ENCODE results near the gene TSEN54. TPM values are rescaled to one million over a fixed set of nuclear protein-coding genes. Genes with fewer than 3 reads are reported as not detected.

The TSEN54 gene
- polyA plus RNA-seq, 1 experiment: 17.9 TPM

DNA sequence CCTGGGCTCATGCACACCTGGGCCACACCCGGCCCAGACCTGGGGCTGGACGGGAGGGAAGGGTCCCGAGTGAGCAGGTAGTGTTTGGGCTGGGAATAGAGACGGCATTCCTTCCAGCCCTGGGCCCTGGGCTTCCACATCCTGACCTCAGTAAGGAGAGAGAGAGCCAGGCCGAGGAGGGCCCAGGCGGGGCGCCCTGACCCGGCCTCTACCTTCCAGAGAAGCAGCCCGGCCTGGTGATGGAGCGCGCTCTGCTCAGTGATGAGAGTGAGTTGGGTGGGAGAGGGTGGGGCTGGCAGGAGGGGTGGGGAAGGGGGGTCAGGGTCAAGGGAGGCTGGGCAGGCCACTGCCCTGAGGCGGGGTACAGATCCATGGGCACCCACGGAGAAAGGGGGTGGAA is 57.7 kb downstream of the TSEN54 start:
- CTCF ChIA-PET: no interaction called here
- Histone ChIP-seq H3K36me3 (ENCODE audit: control insufficient read depth, insufficient read depth, low read length) (no peaks in the 10 kb centered on the region), H3K4me3 (ENCODE audit: low read depth, low read length) (no peak overlapping the region), H3K27me3 (ENCODE audit: control insufficient read depth, insufficient read depth, low read length) (peaks cover 1% of the 10 kb centered on the region; the same call in 1 of the 2 replicates)
- DNase-seq (ENCODE audit: low read depth): no peak
- POLR2A ChIA-PET: no interaction called here
- TF ChIP-seq, protein P1, sequence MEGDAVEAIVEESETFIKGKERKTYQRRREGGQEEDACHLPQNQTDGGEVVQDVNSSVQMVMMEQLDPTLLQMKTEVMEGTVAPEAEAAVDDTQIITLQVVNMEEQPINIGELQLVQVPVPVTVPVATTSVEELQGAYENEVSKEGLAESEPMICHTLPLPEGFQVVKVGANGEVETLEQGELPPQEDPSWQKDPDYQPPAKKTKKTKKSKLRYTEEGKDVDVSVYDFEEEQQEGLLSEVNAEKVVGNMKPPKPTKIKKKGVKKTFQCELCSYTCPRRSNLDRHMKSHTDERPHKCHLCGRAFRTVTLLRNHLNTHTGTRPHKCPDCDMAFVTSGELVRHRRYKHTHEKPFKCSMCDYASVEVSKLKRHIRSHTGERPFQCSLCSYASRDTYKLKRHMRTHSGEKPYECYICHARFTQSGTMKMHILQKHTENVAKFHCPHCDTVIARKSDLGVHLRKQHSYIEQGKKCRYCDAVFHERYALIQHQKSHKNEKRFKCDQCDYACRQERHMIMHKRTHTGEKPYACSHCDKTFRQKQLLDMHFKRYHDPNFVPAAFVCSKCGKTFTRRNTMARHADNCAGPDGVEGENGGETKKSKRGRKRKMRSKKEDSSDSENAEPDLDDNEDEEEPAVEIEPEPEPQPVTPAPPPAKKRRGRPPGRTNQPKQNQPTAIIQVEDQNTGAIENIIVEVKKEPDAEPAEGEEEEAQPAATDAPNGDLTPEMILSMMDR (IDR thresholded peaks at IDR 0.05; ENCODE audit: insufficient read depth, low read depth, low read length): no peak

Other genes with a start within 250 kb of the TSEN54 start
- gene MIF4GD, start 245.3 kb upstream of the TSEN54 start, polyA plus RNA-seq (2011; rRNA removed): 20.2 and 29.0 TPM in 2 replicates
- gene SLC25A19, start 227.1 kb upstream of the TSEN54 start, polyA plus RNA-seq (2011; rRNA removed): 8.3 and 12.0 TPM in 2 replicates
- gene GRB2, start 110.8 kb upstream of the TSEN54 start, polyA plus RNA-seq (2011; rRNA removed): 46.5 and 50.7 TPM in 2 replicates
- gene TMEM94, start 59.9 kb upstream of the TSEN54 start, polyA plus RNA-seq (2011; rRNA removed): 14.0 and 35.5 TPM in 2 replicates
- gene CASKIN2, start 991 bp upstream of the TSEN54 start, polyA plus RNA-seq (2011; rRNA removed): 2.3 and 4.8 TPM in 2 replicates
- 0.97 and 1.6 TPM in 2 replicates for gene LLGL2, start 9.2 kb downstream of the TSEN54 start, polyA plus RNA-seq (2011; rRNA removed)
- gene MYO15B, start 71.3 kb downstream of the TSEN54 start, polyA plus RNA-seq (2011; rRNA removed): 0.72 and 1.3 TPM in 2 replicates
- gene SMIM5, start 116.9 kb downstream of the TSEN54 start, polyA plus RNA-seq (2011; rRNA removed): 0.10 TPM in 1 of 2 replicates, not detected in the other
- 8.2 and 14.2 TPM in 2 replicates for gene RECQL5, start 150.6 kb downstream of the TSEN54 start, polyA plus RNA-seq (2011; rRNA removed)
- 65.3 and 84.8 TPM in 2 replicates for gene SAP30BP, start 150.8 kb downstream of the TSEN54 start, polyA plus RNA-seq (2011; rRNA removed)
- gene ITGB4, start 204.9 kb downstream of the TSEN54 start, polyA plus RNA-seq (2011; rRNA removed): 2.1 and 2.3 TPM in 2 replicates
- gene GALK1, start 248.7 kb downstream of the TSEN54 start, polyA plus RNA-seq (2011; rRNA removed): 19.9 and 35.8 TPM in 2 replicates